Cardiac muscle cell (in vitro differentiated cells and primary cell): ENCODE results near the gene PPT1. TPM values are rescaled to one million over a fixed set of nuclear protein-coding genes. Genes with fewer than 3 reads are reported as not detected.
A peak's percentile ranks its signal among the peaks of the same experiment; 100 is the strongest.
"Not testable (repeated sequence)": the region's sequence is repeated elsewhere in the genome, so short reads cannot be mapped to it uniquely, and the experiment has no call there.

Experiments used
- DNase-seq, 2 donors: peaks; one replicate each; pipeline versions ENCODE4 v3.0.0 to v3.0.0-alpha.2; 2010 to 2017; ENCODE audit warnings: low read depth in 1 of 2, low spot score in 1 of 2
- H3K27ac ChIP-seq: fragments of 200-600 bp; sonication (generic); 2 replicates; pipeline ENCODE4 v1.5.1; 2016
- H3K27me3 ChIP-seq: fragments of 200-600 bp; sonication (generic); 2 replicates; pipeline ENCODE4 v1.6.0; 2016; ENCODE audit warnings: control low read depth
- H3K36me3 ChIP-seq: fragments of 200-600 bp; sonication (generic); 2 replicates; pipeline ENCODE4 v1.5.1; 2016; ENCODE audit warnings: control low read depth
- H3K4me1 ChIP-seq: fragments of 200-600 bp; sonication (generic); 2 replicates; pipeline ENCODE4 v1.8.1; 2017; ENCODE audit warnings: low read depth, mild to moderate bottlenecking, mixed run types
- H3K4me3 ChIP-seq: fragments of 200-600 bp; sonication (generic); 2 replicates; pipeline ENCODE4 v1.5.1; 2016; ENCODE audit warnings: mild to moderate bottlenecking
- H3K9me3 ChIP-seq: fragments of 200-600 bp; sonication (generic); 2 replicates; pipeline ENCODE4 v1.5.1; 2017; ENCODE audit warnings: low read depth, mild to moderate bottlenecking, control low read depth
- CTCF ChIP-seq: IDR thresholded peaks from 2 replicates; pipeline ENCODE4 v1.5.1; 2012; ENCODE audit warnings: low read depth, mild to moderate bottlenecking, low read length
- polyA plus RNA-seq: library from polyadenylated mRNA; unstranded; fragments of >200 nt; fragmentation: Nextera tagmentation; extraction: Ambion mirVana; gene quantifications from 2 replicates; pipeline ENCODE4 v1.2.1, GENCODE V29; 2016
- total RNA-seq: library from RNA; depleted of rRNA; stranded (reverse); fragments of >200 nt; gene quantifications from 2 replicates; pipeline ENCODE4 v1.2.3, GENCODE V29; 2016

The PPT1 gene
- total and polyA plus RNA-seq, 2 experiments from 2014 or later: 18.5 to 52.0 TPM

DNA sequence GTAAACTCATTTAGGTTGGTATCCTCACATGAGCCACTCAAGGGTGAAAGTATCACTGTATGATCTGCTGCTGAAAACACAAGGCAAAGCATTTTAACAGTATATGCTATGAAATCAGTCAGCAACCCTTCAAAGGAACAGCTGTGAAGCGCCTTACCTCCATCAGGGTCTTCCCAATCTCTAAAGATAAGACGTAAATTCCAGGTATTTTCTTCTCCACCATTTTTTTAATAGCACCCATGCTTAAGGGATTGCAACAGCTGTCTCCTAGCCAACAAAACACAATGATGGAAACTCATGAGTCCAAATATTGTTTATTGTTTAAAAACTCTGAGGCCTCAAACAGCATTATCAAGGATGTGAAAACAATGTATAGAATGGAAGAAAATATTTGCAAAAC is 4.8 kb downstream of the PPT1 start:
- no peaks in the 10 kb centered on the region for H3K27me3 ChIP-seq
- DNase-seq: peak in 1 of 2 donors; percentile 21
- H3K9me3 ChIP-seq: no peaks in the 10 kb centered on the region
- H3K4me3 ChIP-seq: no peak overlapping the region
- H3K4me1 ChIP-seq: no peaks in the 10 kb centered on the region
- no peak for TF ChIP-seq CTCF
- H3K27ac ChIP-seq: no peak overlapping the region
- H3K36me3 ChIP-seq: peaks cover 22% of the 10 kb centered on the region

DNA sequence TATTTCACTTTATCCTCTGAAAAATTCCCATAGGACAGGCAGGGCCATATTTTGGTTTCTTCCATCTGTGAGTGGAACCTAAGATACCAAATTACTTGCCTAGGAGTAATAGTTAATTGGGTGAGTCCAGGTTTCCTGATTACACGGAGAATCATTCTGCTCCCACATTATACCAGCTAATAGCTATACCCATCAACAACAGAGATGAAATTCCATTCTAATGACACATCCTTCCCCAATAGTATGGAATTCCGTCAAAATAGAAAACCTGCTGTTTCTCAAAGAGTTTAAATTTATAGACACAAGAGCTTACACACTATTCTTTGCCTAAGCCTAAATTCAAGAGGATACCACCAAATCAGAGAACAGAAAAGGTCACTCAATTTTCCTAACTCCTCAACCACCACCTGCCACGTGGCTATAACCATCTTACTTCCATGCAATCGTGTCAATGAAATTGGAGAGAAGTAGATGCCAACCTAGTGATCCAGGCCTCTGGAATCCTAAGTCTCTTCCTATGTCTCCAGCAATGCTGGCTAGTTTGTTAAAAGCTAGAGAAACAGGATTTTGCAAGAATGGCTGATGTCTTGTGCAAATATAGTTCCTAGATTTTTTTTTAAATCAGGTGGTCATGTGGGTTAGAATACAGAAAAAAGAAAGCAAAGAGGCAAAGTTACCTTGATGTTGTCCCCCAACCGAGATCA is 6.2 kb downstream of the PPT1 start:
- Histone ChIP-seq H3K4me1 (no peaks in the 10 kb centered on the region), H3K27me3 (no peaks in the 10 kb centered on the region), H3K4me3 (no peak overlapping the region), H3K9me3 (no peaks in the 10 kb centered on the region), H3K27ac (no peak overlapping the region), H3K36me3 (peaks cover 22% of the 10 kb centered on the region)
- TF ChIP-seq CTCF: no peak
- no peak for DNase-seq

DNA sequence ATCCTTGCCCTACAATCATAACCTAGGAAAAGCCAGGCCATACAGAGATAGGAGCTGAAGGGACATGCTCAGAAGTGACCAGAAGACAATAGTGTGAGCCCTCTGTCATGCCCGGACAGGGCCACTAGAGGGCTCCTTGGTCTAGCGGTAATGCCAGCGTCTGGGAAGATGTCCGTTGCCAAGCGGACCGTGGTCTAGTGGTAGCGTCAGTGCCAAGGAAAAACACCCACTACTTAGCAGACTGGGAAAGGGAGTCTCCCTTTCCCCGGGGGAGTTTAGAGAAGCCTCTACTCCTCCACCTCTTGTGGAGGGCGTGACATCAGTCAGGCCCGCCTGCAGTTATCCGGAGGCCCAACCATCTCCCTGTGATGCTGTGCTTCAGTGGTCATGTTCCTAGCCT is 12.3 kb downstream of the PPT1 start:
- H3K27ac ChIP-seq, H3K9me3 ChIP-seq, H3K4me1 ChIP-seq, H3K4me3 ChIP-seq, H3K27me3 ChIP-seq: not testable (repeated sequence)
- peaks cover 18% of the 10 kb centered on the region for H3K36me3 ChIP-seq
- TF ChIP-seq CTCF: peak; percentile 69
- peak; percentile 56 to 76 for DNase-seq

DNA sequence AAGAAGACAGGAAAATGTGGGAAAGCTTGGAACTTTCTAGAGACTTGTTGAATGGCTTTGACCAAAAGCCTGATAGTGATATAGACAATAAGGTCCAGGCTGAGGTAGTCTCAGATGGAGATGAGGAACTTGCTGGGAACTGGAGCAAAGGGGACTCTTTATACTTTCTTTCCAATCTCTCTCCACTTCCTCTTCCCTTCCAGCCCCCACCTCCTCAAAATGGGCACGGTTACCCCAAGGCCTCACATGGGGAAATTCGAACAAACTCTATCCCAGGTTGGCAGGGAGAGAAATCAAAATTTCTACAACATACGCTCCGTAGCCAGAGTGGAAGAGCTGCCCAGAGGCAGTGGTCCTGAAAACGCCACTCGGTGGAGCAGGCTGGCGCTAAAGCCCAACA is 15.2 kb downstream of the PPT1 start:
- no peak for DNase-seq
- Histone ChIP-seq H3K4me1 (no peaks in the 10 kb centered on the region), H3K27me3 (no peaks in the 10 kb centered on the region), H3K27ac (no peak overlapping the region), H3K9me3 (no peaks in the 10 kb centered on the region), H3K4me3 (no peak overlapping the region), H3K36me3 (peaks cover 16% of the 10 kb centered on the region)
- no peak for TF ChIP-seq CTCF

DNA sequence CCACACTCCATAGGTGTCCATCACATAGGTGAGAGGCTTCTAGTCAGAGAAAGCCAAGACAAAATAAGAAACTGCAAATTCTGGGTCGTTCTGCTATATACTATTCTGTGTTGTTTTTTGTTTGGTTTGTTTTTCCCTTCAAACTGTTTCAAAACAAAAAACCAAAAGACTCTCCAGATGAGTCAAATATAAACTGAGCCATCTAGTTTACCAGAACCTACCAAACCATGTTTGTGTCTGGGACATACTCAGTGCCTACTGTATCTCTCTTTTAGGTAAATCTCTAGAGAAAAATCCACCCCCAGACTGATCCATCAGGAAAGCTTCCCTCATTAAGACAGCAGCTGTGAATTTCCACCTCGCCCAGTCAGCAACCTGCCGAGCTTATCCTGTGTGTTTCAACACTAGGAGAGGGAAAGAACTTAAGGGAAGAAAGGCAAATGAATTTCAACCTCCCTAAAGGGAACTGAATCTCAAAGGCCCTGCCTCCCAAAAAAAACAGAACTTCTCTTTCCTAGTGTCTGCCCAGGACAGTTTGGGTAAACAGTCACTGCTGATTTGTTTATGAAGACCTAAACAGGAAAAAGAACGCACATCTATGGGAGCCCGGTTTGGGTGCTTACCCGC is 17.2 kb downstream of the PPT1 start:
- no peaks in the 10 kb centered on the region for H3K27me3 ChIP-seq
- H3K9me3 ChIP-seq: no peaks in the 10 kb centered on the region
- no peaks in the 10 kb centered on the region for H3K4me1 ChIP-seq
- no peak overlapping the region for H3K4me3 ChIP-seq
- no peak for TF ChIP-seq CTCF
- DNase-seq: no peak
- peaks cover 22% of the 10 kb centered on the region for H3K36me3 ChIP-seq
- H3K27ac ChIP-seq: no peak overlapping the region
